Raji (cell line): ENCODE results near the gene ZNF157.

Source experiments
- POLR2A ChIP-seq: IDR thresholded peaks from 2 replicates; pipeline ENCODE4 v1.6.1; 2011; ENCODE audit warnings: low read depth, low read length, control low read depth; ENCODE audit not compliant: insufficient read depth

Gene ZNF157

GRCh38 chrX:47370278-47370677 lies at the start of gene ZNF157:
Gene ZNF157 (plus strand): TSS chrX:47370578. CDS start chrX:47370669, 91 bp downstream.
- TF ChIP-seq POLR2A = no peak

GRCh38 chrX:47321386-47321785 lies 49.0 kb upstream of the ZNF157 start:
- TF ChIP-seq POLR2A = no peak

GRCh38 chrX:47321823-47322371 lies 48.5 kb upstream of the ZNF157 start:
- TF ChIP-seq POLR2A = no peak

- no peak for TF ChIP-seq POLR2A
These were observed 42.5 kb upstream of the ZNF157 start for GRCh38 chrX:47327902-47328301.

GRCh38 chrX:47351706-47352105 lies 18.7 kb upstream of the ZNF157 start:
- TF ChIP-seq POLR2A = no peak

- TF ChIP-seq POLR2A = no peak
These were observed 11.9 kb upstream of the ZNF157 start for GRCh38 chrX:47358387-47359065.

- TF ChIP-seq POLR2A = no peak
These were observed 9.8 kb upstream of the ZNF157 start for GRCh38 chrX:47360423-47361179.

- TF ChIP-seq POLR2A = peak; percentile 38; the same call in 1 of the 2 replicates
These were observed 8.6 kb upstream of the ZNF157 start for GRCh38 chrX:47361538-47362511.

GRCh38 chrX:47366041-47366722 lies 4.2 kb upstream of the ZNF157 start:
- TF ChIP-seq POLR2A = peak; percentile 29; the same call in 1 of the 2 replicates

- TF ChIP-seq POLR2A = no peak
These were observed 2.8 kb downstream of the ZNF157 start for GRCh38 chrX:47373198-47373597.

GRCh38 chrX:47380268-47380667 lies 9.9 kb downstream of the ZNF157 start:
- TF ChIP-seq POLR2A = no peak

GRCh38 chrX:47384502-47384901 lies 14.1 kb downstream of the ZNF157 start:
- no peak for TF ChIP-seq POLR2A

GRCh38 chrX:47390780-47391179 lies 20.4 kb downstream of the ZNF157 start:
- no peak for TF ChIP-seq POLR2A

GRCh38 chrX:47413179-47413594 lies 42.8 kb downstream of the ZNF157 start:
- no peak for TF ChIP-seq POLR2A
